ENCODE data around the gene TCAIM.

- no peak for TF ChIP-seq POLR2A (IDR thresholded peaks at IDR 0.05; ENCODE audit: extremely low read depth, insufficient read length)
- TF ChIP-seq CTCF (IDR thresholded peaks at IDR 0.05; ENCODE audit: low read depth, low read length), result no peak
- TF ChIP-seq, protein P1, sequence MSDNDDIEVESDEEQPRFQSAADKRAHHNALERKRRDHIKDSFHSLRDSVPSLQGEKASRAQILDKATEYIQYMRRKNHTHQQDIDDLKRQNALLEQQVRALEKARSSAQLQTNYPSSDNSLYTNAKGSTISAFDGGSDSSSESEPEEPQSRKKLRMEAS (IDR thresholded peaks at IDR 0.05; ENCODE audit: low read depth, low read length), result no peak
Observed at GRCh38 chr3:44339181-44340057, 853 bp downstream of the TCAIM start.
